ENCODE measurements around the gene MAP3K12. TPM values are rescaled to one million over a fixed set of nuclear protein-coding genes. Genes with fewer than 3 reads are reported as not detected.

MAP3K12 gene
- total and polyA plus RNA-seq, 11 donors: 3.3 to 12.6 (median 4.4) TPM

GRCh38 chr12:53453953-53454640 is 45.2 kb downstream of the MAP3K12 start:
- TF ChIP-seq CTCF (IDR thresholded peaks at IDR 0.05) (no peak), POLR2A (IDR thresholded peaks at IDR 0.05) (no peak)
- Histone ChIP-seq H3K4me3 (peak overlapping the region in 8 of 12 donors; percentile 76 to 83 (median 80)), H3K27ac (peak overlapping the region in 4 of 12 donors; percentile 5 to 96 (median 56)), H3K9me3 (no peaks in the 10 kb centered on the region), H3K4me1 (peaks cover 5 to 42% (median 26%) of the 10 kb centered on the region in 12 donors), H3K27me3 (no peaks in the 10 kb centered on the region), H3K36me3 (peaks cover 0 to 58% (median 53%) of the 10 kb centered on the region in 9 donors)
- intact Hi-C loops (cut with DNase I): loop anchor here in 6 of 10 donors (1.0 to 5.0 kb wide), 5 partner anchors 7 to 55 kb away; partner anchors contain the start of gene TARBP2 (in 4 of the 6)
- WGBS, 4 donors: 17 to 24% (median 20%) methylated on average over 6 of the region's 6 CpGs
- DNase-seq: no peak
- ATAC-seq: no peak

GRCh38 chr12:53452159-53453077 is 46.8 kb downstream of the MAP3K12 start:
- peak overlapping the region; percentile 89 to 98 (median 96) for H3K27ac ChIP-seq
- intact Hi-C loops (cut with DNase I): loop anchor here in 6 of 10 donors (1.0 to 5.0 kb wide), 5 partner anchors 9 to 56 kb away; partner anchors contain the start of gene TARBP2 (in 4 of the 6)
- no peaks in the 10 kb centered on the region for H3K27me3 ChIP-seq
- TF ChIP-seq CTCF (IDR thresholded peaks at IDR 0.05) (peak in 10 of 12 donors; percentile 9 to 68 (median 52)), POLR2A (IDR thresholded peaks at IDR 0.05) (peak in 1 of 2 donors; percentile 22)
- 1% methylated on average over 39 to 78 of the region's 82 CpGs for WGBS, 4 donors
- DNase-seq: peak; percentile 89 to 94 (median 93)
- peak; percentile 68 to 84 (median 82) for ATAC-seq
- H3K4me1 ChIP-seq: peaks cover 5 to 37% (median 26%) of the 10 kb centered on the region in 12 donors
- H3K4me3 ChIP-seq: peak overlapping the region; percentile 59 to 83 (median 78)
- H3K36me3 ChIP-seq: peaks cover 0 to 52% (median 38%) of the 10 kb centered on the region in 9 donors
- H3K9me3 ChIP-seq: no peaks in the 10 kb centered on the region

GRCh38 chr12:53451661-53452158 is 47.5 kb downstream of the MAP3K12 start, which contains the start of gene PCBP2:
Gene PCBP2, plus strand, starts transcription at chr12:53452102. Its CDS starts 2,699 bp downstream, at chr12:53454801.
- ATAC-seq (peak; percentile 97 to 98 (median 98)), DNase-seq (peak; percentile 99)
- H3K4me1 ChIP-seq: peaks cover 5 to 32% (median 26%) of the 10 kb centered on the region in 12 donors
- H3K36me3 ChIP-seq: peaks cover 0 to 52% (median 37%) of the 10 kb centered on the region in 9 donors
- TF ChIP-seq POLR2A (IDR thresholded peaks at IDR 0.05) (peak in 1 of 2 donors; percentile 72), CTCF (IDR thresholded peaks at IDR 0.05) (peak; percentile 76 to 95 (median 86))
- peak within 1 kb of the TSS; percentile 89 to 98 (median 96) for H3K27ac ChIP-seq
- intact Hi-C loops (cut with DNase I): loop anchor here in 6 of 10 donors (2.0 to 5.0 kb wide), 4 partner anchors 41 to 57 kb away; partner anchors contain the start of gene TARBP2 (in 4 of the 6)
- 0 to 1% (median 1%) methylated on average over 27 to 32 of the region's 32 CpGs for WGBS, 4 donors
- H3K4me3 ChIP-seq: peak within 1 kb of the TSS; percentile 59 to 83 (median 78)
- H3K27me3 ChIP-seq: no peaks in the 10 kb centered on the region
- no peaks in the 10 kb centered on the region for H3K9me3 ChIP-seq

Data from heart left ventricle (tissue), 16 donors.